Limb (tissue), 2 donors: ENCODE results near the gene GPRC6A.
A peak's percentile ranks its signal among the peaks of the same experiment; 100 is the strongest.

ENCODE experiments used
- DNase-seq, 2 donors: peaks; one replicate each; pipeline ENCODE4 v3.0.0-alpha.2; 2016; ENCODE audit errors: extremely low spot score in 2 of 2

GPRC6A gene

DNA sequence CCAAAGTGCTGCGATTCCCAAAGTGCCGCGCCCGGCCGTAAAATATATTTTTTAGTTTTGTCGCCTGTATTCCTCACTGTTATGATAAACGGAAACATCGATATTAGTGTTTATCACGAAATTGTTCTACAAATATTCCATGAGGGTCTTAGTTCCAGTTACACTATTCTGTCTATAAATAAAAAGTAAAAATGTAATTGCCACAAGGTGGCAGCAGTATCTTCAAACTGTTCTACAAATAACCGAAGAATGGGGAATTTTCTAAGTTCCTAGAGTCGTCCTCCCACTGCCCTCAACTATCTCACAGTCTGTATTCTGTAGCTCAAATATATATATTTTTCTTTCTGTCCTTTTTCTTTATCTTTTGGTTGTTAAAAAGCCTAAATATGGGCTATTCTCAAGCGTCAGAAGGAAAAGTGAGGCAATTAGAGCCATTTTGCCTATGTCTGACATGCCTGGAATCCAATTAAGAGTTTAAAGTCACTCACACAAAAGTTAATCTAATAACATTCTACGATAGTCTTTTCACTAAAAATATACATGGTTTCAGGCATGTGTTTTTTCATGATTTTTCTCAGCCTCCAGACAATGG, 49.2 kb downstream of the GPRC6A start:
- peak in 1 of 2 donors; percentile 65 for DNase-seq

- no peak for DNase-seq
Measured at GRCh38 chr6:116773886-116774285, 55.0 kb downstream of the GPRC6A start.

DNA sequence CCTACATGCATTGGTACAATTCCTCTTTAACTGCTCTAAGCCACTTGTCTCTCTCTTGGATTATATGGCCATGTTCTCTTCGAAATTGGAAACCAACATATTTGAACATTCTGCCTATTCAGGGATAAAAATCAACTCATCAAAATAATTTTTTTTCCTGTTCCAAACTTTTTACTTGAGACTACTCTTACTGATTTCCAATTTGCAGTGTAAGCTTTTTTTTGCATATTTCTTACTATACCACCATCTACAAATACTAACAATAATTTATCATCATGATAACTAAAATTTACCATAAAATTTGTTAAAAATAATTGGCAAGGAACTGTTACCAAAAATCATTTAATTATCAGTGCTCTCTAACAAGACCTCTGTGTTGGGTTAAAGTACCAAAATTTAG, 56.4 kb downstream of the GPRC6A start:
- DNase-seq: no peak

GRCh38 chr6:116767715-116768114, 61.2 kb downstream of the GPRC6A start:
- peak in 1 of 2 donors; percentile 44 for DNase-seq

DNA sequence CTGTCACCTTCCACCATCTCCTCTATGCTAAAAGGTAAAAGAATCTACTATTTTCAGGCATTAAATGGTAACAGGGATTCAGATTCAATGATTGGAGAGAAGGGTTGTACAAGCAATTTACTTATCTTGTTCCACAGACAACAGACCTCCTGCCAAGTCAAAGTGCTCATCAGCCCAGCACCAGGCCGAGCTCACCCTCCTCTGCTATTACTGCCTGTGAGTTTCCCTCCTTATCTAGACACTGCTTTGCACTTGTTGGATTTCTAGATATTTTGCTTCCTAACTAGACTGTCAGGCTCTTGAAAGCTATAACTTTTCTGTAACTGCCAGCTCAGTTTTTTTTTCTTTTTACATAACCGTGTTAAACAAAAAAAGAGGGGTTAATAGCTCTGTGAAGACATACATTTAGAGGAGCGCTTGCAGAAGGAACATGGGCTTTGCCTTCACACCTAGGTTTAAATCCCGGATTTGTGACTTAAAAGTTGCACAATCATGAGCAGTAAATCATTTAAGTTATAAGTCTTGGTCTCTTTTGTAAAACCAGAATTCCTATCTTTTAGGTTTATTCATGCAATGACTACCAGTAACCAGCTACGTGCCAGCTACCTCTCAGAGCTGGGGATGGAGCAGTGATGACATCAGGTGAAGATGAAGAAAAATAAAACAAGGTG, 62.2 kb downstream of the GPRC6A start:
- no peak for DNase-seq

DNA sequence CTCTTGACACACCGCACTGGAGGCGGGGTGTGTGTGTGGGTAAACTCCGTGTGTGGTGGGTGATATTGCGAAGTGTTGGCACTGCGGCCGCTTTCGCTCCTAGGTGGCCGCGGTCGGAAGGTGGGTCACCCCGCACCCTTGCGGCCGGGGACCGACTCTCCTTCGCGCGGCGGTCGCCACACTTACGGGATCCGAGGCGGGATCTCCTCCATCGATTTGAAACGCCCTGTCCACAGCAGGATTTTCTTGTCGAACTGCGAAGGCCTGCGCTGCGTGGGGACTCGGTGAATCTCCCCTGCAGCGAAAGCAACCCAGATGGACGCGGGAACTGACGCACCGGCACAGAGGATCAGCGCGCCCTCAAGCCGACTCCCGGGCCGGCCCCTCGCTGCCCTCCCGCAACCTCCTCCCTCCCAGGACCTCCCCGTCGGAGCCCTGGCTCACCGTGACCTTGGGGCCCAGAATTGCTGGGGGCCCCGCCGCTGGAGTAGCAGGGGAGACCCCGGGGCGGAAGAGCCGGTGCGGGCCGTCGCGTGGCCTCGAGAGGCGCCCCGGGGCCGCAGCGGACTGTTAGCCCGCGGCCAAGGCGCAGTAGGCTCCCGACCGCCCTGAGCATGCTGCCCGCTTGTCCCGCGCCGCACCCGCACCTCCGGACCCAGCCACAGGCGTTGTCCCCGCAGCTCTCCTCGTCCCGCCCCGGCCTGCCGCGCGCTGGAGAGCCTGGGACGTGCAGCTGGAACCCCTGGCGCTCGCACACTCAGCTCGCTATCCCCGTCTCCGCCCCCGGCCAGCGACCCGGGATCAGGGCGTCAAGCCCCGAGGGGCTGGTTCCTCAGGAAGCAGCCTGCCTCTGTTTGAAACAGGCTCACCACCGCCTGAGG, 63.7 kb downstream of the GPRC6A start, which contains the start of gene FAM162B:
FAM162B (minus strand) TSS at position 759 of the 881 bp plus-strand sequence; CDS start at position 616, 143 bp downstream.
- DNase-seq: peak in 1 of 2 donors; percentile 52

- peak in 1 of 2 donors; percentile 46 for DNase-seq
Measured at GRCh38 chr6:116764629-116764960, 64.3 kb downstream of the GPRC6A start.

- DNase-seq: no peak
Measured at GRCh38 chr6:116763906-116764628, 64.8 kb downstream of the GPRC6A start.

DNA sequence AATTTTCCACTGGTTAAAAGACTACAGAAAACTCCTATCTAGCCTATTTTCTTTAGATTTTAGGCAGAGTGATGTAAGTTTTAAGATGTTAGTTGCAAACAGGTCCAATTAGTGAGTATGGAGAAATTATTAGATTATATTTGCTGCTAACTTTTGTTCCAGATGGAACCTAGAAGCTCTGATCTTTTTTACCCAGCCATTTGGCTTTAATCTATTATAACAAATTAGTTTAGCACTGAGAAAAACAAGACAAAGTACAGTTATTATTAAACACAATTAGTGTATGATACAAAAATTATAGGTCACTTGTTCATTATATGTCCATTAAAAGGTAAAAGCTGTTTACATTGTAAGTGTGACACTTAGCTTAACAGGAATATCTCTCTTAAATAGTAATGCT, 65.8 kb downstream of the GPRC6A start:
- no peak for DNase-seq

- no peak for DNase-seq
Measured at GRCh38 chr6:116762235-116762634, 66.6 kb downstream of the GPRC6A start.

GRCh38 chr6:116761779-116762178, 67.1 kb downstream of the GPRC6A start:
- DNase-seq: no peak

- no peak for DNase-seq
Measured at GRCh38 chr6:116745176-116745575, 83.7 kb downstream of the GPRC6A start.
